ENCODE measurements around the gene TNFSF4. TPM values are rescaled to one million over a fixed set of nuclear protein-coding genes. Genes with fewer than 3 reads are reported as not detected.

TNFSF4 gene
- total RNA-seq, 1 experiment from 2014 or later, result 0.89 TPM

DNA sequence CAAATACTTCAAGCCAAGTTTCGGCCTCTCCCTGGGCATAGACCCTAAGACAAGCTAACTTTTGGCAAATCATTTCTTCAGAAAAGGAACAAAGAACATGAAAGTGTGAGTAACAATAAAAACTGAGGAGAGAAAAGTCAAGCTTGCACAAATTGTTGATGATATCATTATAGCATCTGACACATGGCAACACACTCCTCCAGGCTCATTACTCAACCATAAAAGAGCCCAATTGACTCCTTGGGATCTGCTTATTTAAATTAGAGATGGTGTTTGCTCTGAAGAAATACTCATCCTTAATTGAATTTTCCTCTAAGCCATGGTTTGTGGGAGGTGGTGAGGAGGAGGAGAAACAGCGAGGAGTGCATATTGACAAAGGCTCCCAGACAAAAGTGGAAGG lies 54.5 kb downstream of the TNFSF4 start:
- RAD21 ChIA-PET (ENCODE audit: low non-redundant PET in 1 of 2, low total read pairs in 2 of 2, uncharacterized antibody in 2 of 2, unreplicated experiment in 2 of 2), result no interaction called here
- no peak overlapping the region for H3K9ac ChIP-seq (ENCODE audit: low read length)
- TF ChIP-seq ZNF274 (IDR thresholded peaks at IDR 0.05; ENCODE audit: low read depth, low read length) (no peak), JUND (IDR thresholded peaks at IDR 0.05) (no peak), FOSL1 (IDR thresholded peaks at IDR 0.05; ENCODE audit: low read depth) (no peak), POLR2A (IDR thresholded peaks at IDR 0.05; ENCODE audit: borderline replicate concordance, extremely low read depth, insufficient read depth, insufficient read length) (no peak)
- TF ChIP-seq, protein P1, sequence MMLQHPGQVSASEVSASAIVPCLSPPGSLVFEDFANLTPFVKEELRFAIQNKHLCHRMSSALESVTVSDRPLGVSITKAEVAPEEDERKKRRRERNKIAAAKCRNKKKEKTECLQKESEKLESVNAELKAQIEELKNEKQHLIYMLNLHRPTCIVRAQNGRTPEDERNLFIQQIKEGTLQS (IDR thresholded peaks at IDR 0.05), result no peak
- no TSS peak for BruUV-seq (replicated peaks)
- ATAC-seq (no peak), DNase-seq (ENCODE audit: low read depth, low spot score) (no peak)
- H3K4me3 ChIP-seq (replicated peaks in 1 of 2; ENCODE audit: low read depth in 1 of 2, low read length in 2 of 2), result no peak overlapping the region
- CTCF ChIA-PET, result no interaction called here
- H3K4me1 ChIP-seq (ENCODE audit: control insufficient read depth in 1 of 2, insufficient read depth in 2 of 2, low read length in 2 of 2), result no peaks in the 10 kb centered on the region
- no peak overlapping the region for H3K27ac ChIP-seq (ENCODE audit: low read depth, low read length)
- no peak overlapping the region for H2AFZ ChIP-seq (ENCODE audit: low read depth, low read length, poor library complexity, severe bottlenecking)
- no peaks in the 10 kb centered on the region for H3K27me3 ChIP-seq (ENCODE audit: insufficient read depth, low read length)
- no peaks in the 10 kb centered on the region for H3K36me3 ChIP-seq (ENCODE audit: control insufficient read depth in 1 of 2, insufficient read depth in 2 of 2, low read length in 2 of 2)
- H3K79me2 ChIP-seq (ENCODE audit: insufficient read depth, low read length), result no peaks in the 10 kb centered on the region
- no peaks in the 10 kb centered on the region for H4K20me1 ChIP-seq (ENCODE audit: insufficient read depth)
- POLR2A ChIA-PET, result no interaction called here
- H3K9me2 ChIP-seq (ENCODE audit: insufficient read depth), result no peaks in the 10 kb centered on the region
- no peaks in the 10 kb centered on the region for H3K9me3 ChIP-seq (ENCODE audit: control insufficient read depth in 1 of 2, insufficient read depth in 1 of 2, low read depth in 1 of 2, low read length in 2 of 2)
- no peak overlapping the region for H3K4me2 ChIP-seq (ENCODE audit: low read length)
- intact Hi-C loops (cut with micrococcal nuclease), result no loop called here

GRCh38 chr1:173150795-173151194 lies 56.3 kb downstream of the TNFSF4 start:
- Histone ChIP-seq H3K4me3 (replicated peaks in 1 of 2; ENCODE audit: low read depth in 1 of 2, low read length in 2 of 2) (no peak overlapping the region), H3K9me2 (ENCODE audit: insufficient read depth) (no peaks in the 10 kb centered on the region), H3K79me2 (ENCODE audit: insufficient read depth, low read length) (no peaks in the 10 kb centered on the region), H2AFZ (ENCODE audit: low read depth, low read length, poor library complexity, severe bottlenecking) (no peak overlapping the region), H3K9me3 (ENCODE audit: control insufficient read depth in 1 of 2, insufficient read depth in 1 of 2, low read depth in 1 of 2, low read length in 2 of 2) (no peaks in the 10 kb centered on the region), H3K9ac (ENCODE audit: low read length) (no peak overlapping the region), H3K4me1 (ENCODE audit: control insufficient read depth in 1 of 2, insufficient read depth in 2 of 2, low read length in 2 of 2) (no peaks in the 10 kb centered on the region), H3K4me2 (ENCODE audit: low read length) (no peak overlapping the region), H3K36me3 (ENCODE audit: control insufficient read depth in 1 of 2, insufficient read depth in 2 of 2, low read length in 2 of 2) (no peaks in the 10 kb centered on the region), H4K20me1 (ENCODE audit: insufficient read depth) (no peaks in the 10 kb centered on the region), H3K27ac (ENCODE audit: low read depth, low read length) (no peak overlapping the region), H3K27me3 (ENCODE audit: insufficient read depth, low read length) (no peaks in the 10 kb centered on the region)
- RAD21 ChIA-PET (ENCODE audit: low non-redundant PET in 1 of 2, low total read pairs in 2 of 2, uncharacterized antibody in 2 of 2, unreplicated experiment in 2 of 2), result no interaction called here
- no TSS peak for BruUV-seq (replicated peaks)
- CTCF ChIA-PET, result no interaction called here
- POLR2A ChIA-PET, result no interaction called here
- TF ChIP-seq, protein P2, sequence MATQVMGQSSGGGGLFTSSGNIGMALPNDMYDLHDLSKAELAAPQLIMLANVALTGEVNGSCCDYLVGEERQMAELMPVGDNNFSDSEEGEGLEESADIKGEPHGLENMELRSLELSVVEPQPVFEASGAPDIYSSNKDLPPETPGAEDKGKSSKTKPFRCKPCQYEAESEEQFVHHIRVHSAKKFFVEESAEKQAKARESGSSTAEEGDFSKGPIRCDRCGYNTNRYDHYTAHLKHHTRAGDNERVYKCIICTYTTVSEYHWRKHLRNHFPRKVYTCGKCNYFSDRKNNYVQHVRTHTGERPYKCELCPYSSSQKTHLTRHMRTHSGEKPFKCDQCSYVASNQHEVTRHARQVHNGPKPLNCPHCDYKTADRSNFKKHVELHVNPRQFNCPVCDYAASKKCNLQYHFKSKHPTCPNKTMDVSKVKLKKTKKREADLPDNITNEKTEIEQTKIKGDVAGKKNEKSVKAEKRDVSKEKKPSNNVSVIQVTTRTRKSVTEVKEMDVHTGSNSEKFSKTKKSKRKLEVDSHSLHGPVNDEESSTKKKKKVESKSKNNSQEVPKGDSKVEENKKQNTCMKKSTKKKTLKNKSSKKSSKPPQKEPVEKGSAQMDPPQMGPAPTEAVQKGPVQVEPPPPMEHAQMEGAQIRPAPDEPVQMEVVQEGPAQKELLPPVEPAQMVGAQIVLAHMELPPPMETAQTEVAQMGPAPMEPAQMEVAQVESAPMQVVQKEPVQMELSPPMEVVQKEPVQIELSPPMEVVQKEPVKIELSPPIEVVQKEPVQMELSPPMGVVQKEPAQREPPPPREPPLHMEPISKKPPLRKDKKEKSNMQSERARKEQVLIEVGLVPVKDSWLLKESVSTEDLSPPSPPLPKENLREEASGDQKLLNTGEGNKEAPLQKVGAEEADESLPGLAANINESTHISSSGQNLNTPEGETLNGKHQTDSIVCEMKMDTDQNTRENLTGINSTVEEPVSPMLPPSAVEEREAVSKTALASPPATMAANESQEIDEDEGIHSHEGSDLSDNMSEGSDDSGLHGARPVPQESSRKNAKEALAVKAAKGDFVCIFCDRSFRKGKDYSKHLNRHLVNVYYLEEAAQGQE (IDR thresholded peaks at IDR 0.05; ENCODE audit: low read depth), result no peak
- TF ChIP-seq EZH2phosphoT487 (IDR thresholded peaks at IDR 0.05; ENCODE audit: borderline replicate concordance), result no peak
- TF ChIP-seq RAD21 (IDR thresholded peaks at IDR 0.05; ENCODE audit: low read depth), result no peak
- TF ChIP-seq ELF1 (IDR thresholded peaks at IDR 0.05; ENCODE audit: borderline replicate concordance, low read depth), result no peak
- TF ChIP-seq ZBTB33 (IDR thresholded peaks at IDR 0.05; ENCODE audit: extremely low read depth, insufficient replicate concordance, low read length), result no peak
- TF ChIP-seq SIN3A (IDR thresholded peaks at IDR 0.05; ENCODE audit: low read depth), result no peak
- no peak for TF ChIP-seq SRF (IDR thresholded peaks at IDR 0.05; ENCODE audit: low read depth)
- no peak for TF ChIP-seq POLR2AphosphoS5 (IDR thresholded peaks at IDR 0.05; ENCODE audit: low read depth, low read length)
- no peak for TF ChIP-seq CBX3 (IDR thresholded peaks at IDR 0.05; ENCODE audit: low read depth)
- no peak for TF ChIP-seq EGR1 (IDR thresholded peaks at IDR 0.05; ENCODE audit: low read depth)
- no peak for TF ChIP-seq SP1 (IDR thresholded peaks at IDR 0.05; ENCODE audit: low read depth)
- no peak for TF ChIP-seq TCF7L2 (IDR thresholded peaks at IDR 0.05; ENCODE audit: borderline replicate concordance, extremely low read depth, insufficient read depth, insufficient read length)
- TF ChIP-seq ZFX (IDR thresholded peaks at IDR 0.05), result no peak
- TF ChIP-seq JUND (IDR thresholded peaks at IDR 0.05), result no peak
- TF ChIP-seq YY1 (IDR thresholded peaks at IDR 0.05; ENCODE audit: extremely low read depth, insufficient replicate concordance, low read depth, low read length), result no peak
- no peak for ATAC-seq
- intact Hi-C loops (cut with micrococcal nuclease), result no loop called here
- no peak for DNase-seq (ENCODE audit: low read depth, low spot score)
